Stimulated activated effector memory CD8-positive, alpha-beta T cell treated with anti-CD3 and anti-CD28 coated beads, Interleukin-12 subunit alpha, Interleukin-12 subunit beta, amount 100 ng/mL, for 72 hours (primary cell): Measurements from ENCODE around the gene SLX4.
"Not testable (repeated sequence)": the region's sequence is repeated elsewhere in the genome, so short reads cannot be mapped to it uniquely, and the experiment has no call there.

ENCODE experiments used
- ATAC-seq: fragments of 150-1000 bp; cut with Tn5 transposase; 2 replicates; pipeline ENCODE4 v1.10.0; 2021
- DNase-seq, 2 donors: peaks; one replicate each; pipeline ENCODE4 v3.0.0; 2021 to 2022; ENCODE audit warnings: low spot score in 2 of 2
- H3K27ac Mint-ChIP-seq: one replicate; pipeline ENCODE4 v1.8.0; 2022; ENCODE audit warnings: mild to moderate bottlenecking, mixed read lengths
- H3K36me3 Mint-ChIP-seq: one replicate; pipeline ENCODE4 v1.8.0; 2022; ENCODE audit warnings: mild to moderate bottlenecking, mixed read lengths
- H3K4me1 Mint-ChIP-seq: one replicate; pipeline ENCODE4 v1.8.0; 2022; ENCODE audit warnings: mixed read lengths
- H3K4me3 Mint-ChIP-seq: one replicate; pipeline ENCODE4 v1.8.0; 2022; ENCODE audit warnings: mild to moderate bottlenecking, mixed read lengths
- H3K9me3 Mint-ChIP-seq: one replicate; pipeline ENCODE4 v1.8.0; 2022; ENCODE audit warnings: mixed read lengths

Gene SLX4

DNA sequence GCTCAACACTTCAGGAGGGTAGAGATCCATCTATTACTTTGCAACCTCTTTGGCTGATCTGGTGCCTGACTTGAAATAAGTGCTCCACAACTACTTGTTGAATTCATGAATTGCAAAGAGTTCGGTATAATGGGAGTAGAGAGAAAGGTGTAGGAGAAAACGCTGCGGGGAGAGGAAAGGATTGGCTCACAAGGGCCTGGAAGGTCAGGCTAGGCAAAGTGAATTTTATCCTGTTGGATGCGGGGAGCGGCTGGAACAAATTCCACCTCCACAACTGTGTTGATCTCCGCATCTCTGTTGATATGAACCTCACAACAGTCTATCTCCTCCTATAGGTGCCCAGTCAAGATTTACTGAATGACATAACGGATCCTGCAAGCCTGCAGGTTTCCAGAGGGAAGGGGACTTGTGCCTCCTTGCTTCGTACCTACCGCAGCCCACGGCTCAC lies 684 bp downstream of the SLX4 start:
- peaks cover 48% of the 10 kb centered on the region for H3K4me1 Mint-ChIP-seq
- DNase-seq = peak in 1 of 2 donors; percentile 55
- H3K4me3 Mint-ChIP-seq = peak overlapping the region; percentile 98
- no peak for ATAC-seq
- no peaks in the 10 kb centered on the region for H3K9me3 Mint-ChIP-seq
- peaks cover 37% of the 10 kb centered on the region for H3K36me3 Mint-ChIP-seq
- peak overlapping the region; percentile 97 for H3K27ac Mint-ChIP-seq

DNA sequence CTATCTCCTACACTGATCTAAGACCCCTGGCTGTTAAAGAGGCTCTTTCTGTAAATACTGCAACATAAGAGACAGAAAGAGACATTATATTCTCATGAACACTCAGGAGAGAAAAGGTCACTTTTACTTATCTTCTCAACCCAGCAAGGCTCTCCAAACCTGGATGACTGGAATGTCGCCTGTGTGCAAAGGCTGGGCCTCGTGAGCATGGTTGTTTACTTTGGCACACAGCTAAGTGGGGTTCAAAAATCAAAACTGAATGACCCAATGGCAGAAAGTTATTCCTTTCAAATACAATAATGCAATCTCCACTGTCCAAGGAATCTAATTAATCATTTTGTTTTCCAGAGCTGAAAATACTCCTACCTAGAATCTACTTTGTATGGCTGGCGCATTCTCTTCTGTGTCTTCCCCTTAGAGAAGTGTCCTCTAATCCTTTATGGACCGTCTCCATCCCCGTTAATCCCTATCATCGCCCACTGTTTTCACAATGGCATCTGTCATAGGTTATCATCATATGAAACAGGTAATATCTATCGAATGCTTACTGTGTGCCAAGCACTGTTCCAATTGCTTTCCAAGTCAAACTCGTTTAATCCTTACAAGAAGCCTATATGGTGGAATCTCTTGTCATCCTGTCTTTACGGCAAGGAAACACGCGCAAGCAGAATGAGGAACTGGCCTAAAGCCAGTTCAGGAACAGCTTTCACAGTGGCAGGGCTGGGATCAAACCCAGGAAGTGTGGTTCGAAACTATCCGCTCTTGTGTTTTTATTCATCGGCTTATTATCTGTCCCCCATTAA lies 1.3 kb downstream of the SLX4 start:
- DNase-seq (no peak), ATAC-seq (no peak)
- H3K9me3 Mint-ChIP-seq = no peaks in the 10 kb centered on the region
- peak overlapping the region; percentile 98 for H3K4me3 Mint-ChIP-seq
- no peak overlapping the region for H3K27ac Mint-ChIP-seq
- peaks cover 43% of the 10 kb centered on the region for H3K4me1 Mint-ChIP-seq
- H3K36me3 Mint-ChIP-seq = peaks cover 44% of the 10 kb centered on the region

DNA sequence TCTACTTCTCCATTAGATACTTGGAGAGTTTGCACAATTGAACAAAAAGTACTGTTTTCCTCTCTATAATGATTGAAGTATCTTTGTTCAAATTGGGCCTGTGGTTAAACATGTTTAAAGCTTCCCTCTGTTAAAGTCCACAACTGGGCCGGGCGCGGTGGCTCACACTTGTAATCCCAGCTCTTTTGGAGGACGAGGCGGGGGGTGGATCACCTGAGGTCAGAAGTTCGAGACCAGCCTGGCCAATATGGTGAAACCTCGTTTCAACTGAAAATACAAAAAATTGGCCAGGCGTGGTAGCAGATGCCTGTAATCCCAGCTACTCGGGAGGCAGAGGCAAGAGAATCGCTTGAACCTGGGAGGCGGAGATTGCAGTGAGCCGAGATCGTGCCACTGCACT lies 2.4 kb downstream of the SLX4 start:
- DNase-seq, H3K27ac Mint-ChIP-seq, H3K4me3 Mint-ChIP-seq, ATAC-seq, H3K9me3 Mint-ChIP-seq: not testable (repeated sequence)
- peaks cover 35% of the 10 kb centered on the region for H3K4me1 Mint-ChIP-seq
- peaks cover 55% of the 10 kb centered on the region for H3K36me3 Mint-ChIP-seq

DNA sequence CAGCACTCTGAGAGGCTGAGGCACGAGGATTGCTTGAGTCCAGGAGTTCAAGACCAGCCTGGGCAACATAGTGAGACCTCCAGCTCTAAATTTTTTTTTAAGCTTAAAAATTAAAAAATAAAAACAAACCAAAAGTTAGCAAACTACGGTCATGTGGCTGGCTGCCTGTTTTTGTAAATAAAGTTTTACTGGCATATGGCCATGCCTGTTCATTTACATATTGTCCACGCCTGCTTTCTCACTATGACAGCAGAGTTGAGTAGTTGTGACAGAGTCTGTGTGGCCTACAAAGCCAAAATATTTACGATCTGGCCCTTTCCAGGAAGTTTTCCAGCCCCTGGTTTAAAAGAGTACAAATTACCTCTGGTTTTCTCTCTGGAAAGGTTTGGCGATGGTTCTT lies 3.3 kb downstream of the SLX4 start:
- no peak overlapping the region for H3K27ac Mint-ChIP-seq
- DNase-seq = no peak
- peaks cover 27% of the 10 kb centered on the region for H3K4me1 Mint-ChIP-seq
- no peak overlapping the region for H3K4me3 Mint-ChIP-seq
- peaks cover 52% of the 10 kb centered on the region for H3K36me3 Mint-ChIP-seq
- ATAC-seq = no peak
- H3K9me3 Mint-ChIP-seq = no peaks in the 10 kb centered on the region

DNA sequence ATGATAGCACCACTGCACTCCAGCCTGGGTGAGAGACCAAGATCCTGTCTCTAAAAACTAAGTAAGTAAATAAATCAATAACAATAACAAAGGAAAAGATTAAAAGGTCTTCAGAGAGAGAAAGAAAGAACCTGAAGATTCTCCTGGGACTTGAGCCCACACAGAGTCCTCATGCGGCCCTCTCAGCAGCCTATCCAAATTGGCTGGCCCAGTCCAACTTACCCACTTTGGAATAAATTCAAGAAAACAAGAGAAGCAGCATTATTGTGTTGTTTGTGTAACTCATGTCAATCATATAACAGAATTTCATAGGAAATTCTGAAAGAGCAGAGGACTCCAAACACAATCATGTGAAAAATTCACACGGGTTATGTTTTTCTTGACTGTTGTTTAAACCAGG lies 3.8 kb downstream of the SLX4 start:
- Mint-ChIP-seq H3K4me1 (peaks cover 23% of the 10 kb centered on the region), H3K27ac (no peak overlapping the region), H3K36me3 (peaks cover 49% of the 10 kb centered on the region), H3K9me3 (no peaks in the 10 kb centered on the region), H3K4me3 (no peak overlapping the region)
- no peak for ATAC-seq
- DNase-seq = no peak

DNA sequence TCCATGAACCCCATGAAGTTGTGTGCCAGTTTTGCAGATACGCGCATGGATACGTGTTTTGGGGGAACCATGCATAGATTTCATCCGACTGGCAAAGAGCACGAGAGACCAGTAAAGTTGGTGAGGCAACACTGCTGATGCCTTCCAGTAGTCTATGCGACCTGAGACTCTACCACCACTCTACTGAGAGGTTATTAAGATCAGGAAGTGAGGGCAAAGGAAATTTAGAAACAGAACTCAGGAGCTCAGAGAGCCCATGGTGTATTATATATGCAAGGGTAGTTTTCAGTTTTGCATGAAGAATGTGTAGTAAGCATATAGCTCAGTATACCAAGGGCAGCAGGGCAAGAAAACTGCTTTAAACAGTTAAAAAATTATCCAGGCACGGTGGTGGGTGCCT lies 4.2 kb downstream of the SLX4 start:
- Mint-ChIP-seq H3K27ac (no peak overlapping the region), H3K36me3 (peaks cover 49% of the 10 kb centered on the region), H3K9me3 (no peaks in the 10 kb centered on the region), H3K4me1 (peaks cover 19% of the 10 kb centered on the region), H3K4me3 (no peak overlapping the region)
- no peak for ATAC-seq
- DNase-seq = no peak

DNA sequence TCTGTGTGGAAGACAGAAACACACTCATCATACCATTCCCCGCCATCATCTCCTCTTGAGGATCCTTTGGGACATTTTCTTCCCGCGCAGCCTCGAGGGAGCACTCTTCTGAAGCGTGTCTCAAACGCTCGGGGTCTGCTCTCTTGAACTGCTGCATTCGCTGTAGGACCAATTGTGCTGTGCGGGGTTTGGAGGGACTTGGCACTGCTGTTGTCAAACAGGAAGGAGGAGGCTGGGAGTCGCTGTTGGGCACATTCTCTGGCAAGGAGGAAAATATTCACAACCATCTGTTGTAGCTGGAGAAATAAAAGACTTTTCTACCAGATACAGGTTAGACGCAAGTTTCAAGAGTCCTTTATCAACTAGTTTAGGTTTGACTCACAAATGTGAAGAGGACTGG lies 5.0 kb downstream of the SLX4 start:
- H3K36me3 Mint-ChIP-seq = peaks cover 46% of the 10 kb centered on the region
- no peak for ATAC-seq
- peaks cover 12% of the 10 kb centered on the region for H3K4me1 Mint-ChIP-seq
- H3K4me3 Mint-ChIP-seq = no peak overlapping the region
- no peak for DNase-seq
- no peak overlapping the region for H3K27ac Mint-ChIP-seq
- H3K9me3 Mint-ChIP-seq = no peaks in the 10 kb centered on the region

DNA sequence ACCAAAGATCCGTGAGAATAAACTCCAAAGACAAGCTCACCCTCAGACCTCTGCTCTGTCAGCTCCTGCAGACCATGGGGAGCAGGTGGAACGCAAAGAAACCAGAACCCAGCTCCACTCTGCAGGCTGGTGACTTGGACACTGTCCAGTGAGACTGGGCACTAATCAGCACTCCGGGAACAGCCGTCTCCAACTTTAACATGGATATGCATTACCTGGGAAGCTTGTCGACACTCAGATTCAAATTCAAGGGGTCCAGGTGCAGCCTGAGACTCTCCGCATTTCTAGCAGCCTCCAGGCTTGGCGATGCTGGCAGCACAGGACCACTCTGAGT lies 9.1 kb downstream of the SLX4 start:
- Mint-ChIP-seq H3K9me3 (no peaks in the 10 kb centered on the region), H3K27ac (no peak overlapping the region), H3K4me3 (no peak overlapping the region), H3K36me3 (peaks cover 47% of the 10 kb centered on the region), H3K4me1 (peaks cover 7% of the 10 kb centered on the region)
- no peak for ATAC-seq
- no peak for DNase-seq

DNA sequence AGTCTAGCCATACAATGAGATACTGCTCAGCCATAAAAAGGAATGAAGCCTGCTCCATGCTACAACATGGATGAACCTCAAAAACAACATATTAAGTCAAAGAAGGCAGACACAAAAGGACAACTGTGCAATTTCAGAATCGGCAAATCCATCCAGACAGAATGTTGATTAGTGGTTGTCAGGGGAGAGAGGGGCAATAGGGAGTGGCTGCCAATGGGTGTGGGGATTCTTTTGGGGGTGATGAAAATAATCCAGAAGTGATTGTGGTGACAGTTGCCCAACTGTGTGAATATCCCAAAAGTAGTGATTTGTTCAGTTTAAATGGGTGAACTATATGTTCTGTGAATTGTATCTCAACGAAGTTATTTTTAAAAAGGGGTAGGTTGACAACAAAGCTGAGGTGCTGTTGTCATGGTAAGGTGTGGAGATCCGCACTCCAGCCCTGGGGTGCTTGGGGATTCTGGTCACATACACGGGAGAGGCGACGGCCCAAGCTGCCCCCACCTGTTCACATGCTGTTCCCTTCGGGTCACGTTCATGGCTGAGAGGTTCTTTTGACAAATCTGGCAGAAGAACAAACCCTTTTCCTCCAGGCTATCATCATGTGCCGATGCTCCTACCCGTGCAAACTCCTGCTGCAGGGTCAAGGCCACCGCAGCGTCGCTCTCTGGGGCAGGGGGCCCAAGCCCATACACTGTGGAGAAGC lies 9.6 kb downstream of the SLX4 start:
- ATAC-seq (no peak), DNase-seq (no peak)
- Mint-ChIP-seq H3K36me3 (peaks cover 47% of the 10 kb centered on the region), H3K27ac (no peak overlapping the region), H3K9me3 (no peaks in the 10 kb centered on the region), H3K4me3 (no peak overlapping the region), H3K4me1 (peaks cover 9% of the 10 kb centered on the region)

DNA sequence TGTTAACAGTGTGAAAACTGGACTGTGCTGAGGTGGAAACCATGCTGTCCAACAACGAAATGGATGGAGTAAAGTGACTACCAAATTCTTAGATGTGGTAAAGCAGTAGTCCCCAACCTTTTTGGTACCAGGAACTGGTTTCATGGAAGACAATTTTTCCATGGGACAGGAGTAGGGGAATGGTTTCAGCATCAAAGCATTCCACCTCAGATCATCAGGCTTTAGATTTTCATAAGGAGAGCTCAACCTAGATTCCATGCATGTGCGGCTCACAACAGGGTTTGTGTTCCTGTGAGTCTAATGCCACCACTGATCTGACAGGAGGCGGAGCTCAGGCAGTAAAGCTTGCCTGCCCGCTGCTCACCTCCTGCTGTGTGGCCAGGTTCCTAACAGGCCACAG lies 11.5 kb downstream of the SLX4 start:
- H3K4me3 Mint-ChIP-seq = no peak overlapping the region
- DNase-seq (no peak), ATAC-seq (no peak)
- peaks cover 34% of the 10 kb centered on the region for H3K36me3 Mint-ChIP-seq
- no peaks in the 10 kb centered on the region for H3K9me3 Mint-ChIP-seq
- H3K4me1 Mint-ChIP-seq = peaks cover 15% of the 10 kb centered on the region
- H3K27ac Mint-ChIP-seq = no peak overlapping the region

DNA sequence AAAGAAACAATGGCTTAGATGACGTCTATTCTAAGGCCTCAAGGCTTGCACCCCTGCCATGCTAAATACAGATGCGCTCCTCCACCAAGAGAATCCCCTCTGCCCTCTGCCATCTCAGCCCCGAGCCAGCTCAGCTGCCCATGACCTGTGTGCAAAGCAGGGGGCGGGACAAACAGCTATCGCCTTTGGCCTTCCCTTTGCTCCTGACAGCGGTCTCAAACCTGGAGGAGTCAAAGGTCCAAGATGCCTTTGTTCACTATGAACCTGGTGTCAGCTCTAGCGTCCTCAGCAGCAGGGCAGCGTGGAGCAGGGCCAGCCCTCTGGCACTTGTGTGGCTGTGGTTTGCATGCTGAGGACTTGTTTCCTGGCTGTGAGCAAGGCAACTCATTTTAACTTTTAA lies 12.3 kb downstream of the SLX4 start:
- H3K4me3 Mint-ChIP-seq = no peak overlapping the region
- H3K36me3 Mint-ChIP-seq = peaks cover 26% of the 10 kb centered on the region
- peaks cover 15% of the 10 kb centered on the region for H3K4me1 Mint-ChIP-seq
- H3K9me3 Mint-ChIP-seq = no peaks in the 10 kb centered on the region
- DNase-seq = no peak
- ATAC-seq = no peak
- no peak overlapping the region for H3K27ac Mint-ChIP-seq

DNA sequence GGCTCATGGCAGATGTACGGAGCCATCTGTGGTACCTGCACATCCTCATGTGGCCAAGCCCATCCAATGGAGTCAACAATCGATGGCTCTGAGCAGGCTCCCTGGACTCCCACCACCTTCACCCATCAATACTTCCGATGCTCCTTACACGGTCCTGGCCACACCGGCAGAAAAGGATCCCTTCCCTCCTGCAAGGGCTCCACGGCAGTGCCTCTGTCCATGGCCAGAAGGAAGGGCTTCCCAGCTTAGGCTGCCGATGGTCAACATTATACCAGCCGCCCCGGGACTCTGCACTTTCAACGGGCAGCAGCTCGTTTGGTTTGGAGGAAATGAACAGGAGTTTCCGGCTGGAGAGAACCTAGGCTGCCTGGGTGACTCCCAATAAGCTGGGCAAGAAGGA lies 13.2 kb downstream of the SLX4 start:
- Mint-ChIP-seq H3K4me1 (peaks cover 15% of the 10 kb centered on the region), H3K9me3 (no peaks in the 10 kb centered on the region), H3K4me3 (no peak overlapping the region), H3K36me3 (peaks cover 22% of the 10 kb centered on the region), H3K27ac (peak overlapping the region; percentile 54)
- DNase-seq (no peak), ATAC-seq (no peak)

DNA sequence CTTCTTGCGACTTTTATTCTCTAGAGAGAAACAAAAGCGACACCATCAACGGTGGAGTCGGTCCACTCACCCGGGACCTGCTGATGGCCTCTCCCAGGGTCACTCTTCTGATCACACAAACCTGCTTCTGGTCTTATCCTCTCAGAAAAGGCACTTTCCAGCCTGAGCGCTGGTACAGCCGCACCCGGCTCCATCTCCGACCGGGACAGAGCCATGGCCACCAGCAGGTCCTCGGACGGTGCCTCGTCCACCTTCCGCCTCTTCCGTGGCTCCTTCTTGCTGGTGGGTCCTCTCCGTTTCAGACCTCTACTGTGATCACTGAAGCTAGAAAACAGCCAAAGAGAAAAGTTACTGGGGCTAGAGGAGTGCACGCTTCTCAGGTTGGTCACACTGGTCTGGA lies 13.7 kb downstream of the SLX4 start:
- H3K9me3 Mint-ChIP-seq = no peaks in the 10 kb centered on the region
- DNase-seq = no peak
- peaks cover 22% of the 10 kb centered on the region for H3K36me3 Mint-ChIP-seq
- ATAC-seq = no peak
- H3K4me3 Mint-ChIP-seq = no peak overlapping the region
- peaks cover 15% of the 10 kb centered on the region for H3K4me1 Mint-ChIP-seq
- H3K27ac Mint-ChIP-seq = peak overlapping the region; percentile 54

DNA sequence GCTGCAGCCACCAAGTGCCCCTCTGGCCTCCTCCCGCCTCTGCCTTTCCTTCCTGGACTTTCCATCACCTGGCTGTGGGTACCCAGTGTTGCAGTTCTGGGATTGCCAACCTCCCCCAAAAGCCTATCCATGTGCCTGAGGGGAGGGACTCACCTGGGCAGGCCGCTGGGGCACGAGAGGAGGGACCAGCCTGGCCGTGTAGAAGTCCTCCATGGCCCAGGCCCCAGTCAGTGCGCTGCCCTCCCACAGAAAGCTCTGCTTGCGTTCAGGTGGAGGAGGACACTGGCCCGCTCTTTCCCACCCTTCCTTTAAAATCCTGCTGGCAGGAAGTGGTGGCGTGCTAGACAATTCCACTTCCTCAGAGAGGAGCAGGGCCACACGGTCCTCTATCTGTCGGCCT lies 14.2 kb downstream of the SLX4 start:
- DNase-seq (no peak), ATAC-seq (no peak)
- no peak overlapping the region for H3K4me3 Mint-ChIP-seq
- H3K36me3 Mint-ChIP-seq = peaks cover 22% of the 10 kb centered on the region
- no peaks in the 10 kb centered on the region for H3K9me3 Mint-ChIP-seq
- peaks cover 15% of the 10 kb centered on the region for H3K4me1 Mint-ChIP-seq
- no peak overlapping the region for H3K27ac Mint-ChIP-seq

DNA sequence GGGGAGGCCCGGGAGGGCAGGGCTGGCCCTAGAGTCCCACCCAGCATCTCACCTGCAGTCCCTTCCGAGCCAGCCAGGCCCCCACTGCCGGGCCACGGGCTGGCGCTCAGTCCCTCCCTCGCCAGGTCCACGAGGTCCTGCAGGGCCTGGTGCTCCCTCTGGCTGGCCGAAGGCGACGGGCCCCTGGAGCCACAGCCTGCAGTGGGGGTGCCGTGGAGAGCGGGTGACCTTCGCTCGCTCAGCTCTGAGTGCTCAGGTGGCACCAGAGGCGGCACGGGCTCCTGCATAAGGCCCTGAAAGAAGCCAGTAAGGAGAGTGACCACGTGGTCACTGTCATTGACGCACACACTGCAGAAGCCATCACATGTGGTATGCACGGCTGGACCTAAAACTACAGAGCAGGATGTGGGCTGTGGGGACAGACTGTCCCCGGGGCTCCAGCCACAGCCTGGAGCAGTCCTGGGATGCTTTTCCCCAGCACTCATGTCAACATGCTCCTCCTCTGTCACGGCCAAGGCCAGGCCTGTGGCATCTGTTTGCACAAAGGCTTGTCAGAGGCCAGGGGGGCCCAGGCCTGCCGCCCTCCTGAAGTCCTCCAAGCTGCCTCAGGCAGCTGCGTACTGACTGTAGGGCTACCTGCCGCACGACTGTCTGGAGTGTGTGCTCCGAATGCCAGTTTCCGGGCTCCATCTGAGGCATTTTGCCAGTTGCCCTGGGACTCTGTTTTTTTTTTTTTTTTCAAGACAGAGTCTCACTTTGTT lies 15.1 kb downstream of the SLX4 start:
- ATAC-seq (peak; percentile 12), DNase-seq (no peak)
- H3K4me3 Mint-ChIP-seq = no peak overlapping the region
- H3K27ac Mint-ChIP-seq = no peak overlapping the region
- H3K9me3 Mint-ChIP-seq = no peaks in the 10 kb centered on the region
- peaks cover 15% of the 10 kb centered on the region for H3K4me1 Mint-ChIP-seq
- H3K36me3 Mint-ChIP-seq = peaks cover 16% of the 10 kb centered on the region
